Measurements from ENCODE around the gene IGFL2. TPM values are rescaled to one million over a fixed set of nuclear protein-coding genes. Genes with fewer than 3 reads are reported as not detected.

The IGFL2 gene
- total RNA-seq, 1 donor from 2014 or later = not detected

DNA sequence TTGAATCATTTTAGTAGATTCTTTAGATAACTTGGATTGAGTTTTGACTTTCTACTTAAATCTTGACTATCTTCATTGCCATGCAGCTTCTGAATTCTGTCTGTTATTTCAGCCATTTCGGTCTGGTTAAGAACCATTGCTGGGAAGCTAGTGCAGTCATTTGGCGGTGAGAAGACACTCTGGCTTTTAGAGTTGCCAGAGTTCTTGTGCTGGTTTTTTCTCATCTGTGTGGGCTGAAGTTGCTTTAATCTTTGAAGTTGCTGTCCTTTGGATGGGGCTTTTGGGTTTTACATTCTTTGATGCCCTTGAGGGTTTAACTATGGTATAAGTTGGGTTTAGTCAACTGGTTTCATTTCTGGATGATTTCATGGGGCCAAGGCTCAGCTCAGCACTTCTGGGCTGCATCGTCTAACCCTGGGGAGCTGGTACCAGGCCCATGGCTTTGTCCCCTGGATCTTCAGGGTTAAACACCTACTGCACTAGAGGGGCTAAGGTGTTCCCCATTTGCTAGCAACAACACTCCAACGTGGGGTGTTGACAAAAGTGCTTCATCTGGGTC lies 10.0 kb upstream of the IGFL2 start:
- Histone ChIP-seq H3K27ac (no peak overlapping the region), H3K4me1 (peaks cover 13% of the 10 kb centered on the region), H3K9me3 (no peaks in the 10 kb centered on the region), H3K27me3 (no peaks in the 10 kb centered on the region), H3K36me3 (no peaks in the 10 kb centered on the region), H3K4me3 (no peak overlapping the region)
- TF ChIP-seq, protein P1, sequence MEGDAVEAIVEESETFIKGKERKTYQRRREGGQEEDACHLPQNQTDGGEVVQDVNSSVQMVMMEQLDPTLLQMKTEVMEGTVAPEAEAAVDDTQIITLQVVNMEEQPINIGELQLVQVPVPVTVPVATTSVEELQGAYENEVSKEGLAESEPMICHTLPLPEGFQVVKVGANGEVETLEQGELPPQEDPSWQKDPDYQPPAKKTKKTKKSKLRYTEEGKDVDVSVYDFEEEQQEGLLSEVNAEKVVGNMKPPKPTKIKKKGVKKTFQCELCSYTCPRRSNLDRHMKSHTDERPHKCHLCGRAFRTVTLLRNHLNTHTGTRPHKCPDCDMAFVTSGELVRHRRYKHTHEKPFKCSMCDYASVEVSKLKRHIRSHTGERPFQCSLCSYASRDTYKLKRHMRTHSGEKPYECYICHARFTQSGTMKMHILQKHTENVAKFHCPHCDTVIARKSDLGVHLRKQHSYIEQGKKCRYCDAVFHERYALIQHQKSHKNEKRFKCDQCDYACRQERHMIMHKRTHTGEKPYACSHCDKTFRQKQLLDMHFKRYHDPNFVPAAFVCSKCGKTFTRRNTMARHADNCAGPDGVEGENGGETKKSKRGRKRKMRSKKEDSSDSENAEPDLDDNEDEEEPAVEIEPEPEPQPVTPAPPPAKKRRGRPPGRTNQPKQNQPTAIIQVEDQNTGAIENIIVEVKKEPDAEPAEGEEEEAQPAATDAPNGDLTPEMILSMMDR (IDR thresholded peaks at IDR 0.05) = no peak
- TF ChIP-seq POLR2A (IDR thresholded peaks at IDR 0.05) (no peak), POLR2AphosphoS5 (IDR thresholded peaks at IDR 0.05; ENCODE audit: insufficient read depth in 1 of 2, low read depth in 1 of 2) (no peak)
- DNase-seq (ENCODE audit: extremely low spot score in 2 of 2) = no peak
- intact Hi-C loops (cut with DNase I) = no loop called here

DNA sequence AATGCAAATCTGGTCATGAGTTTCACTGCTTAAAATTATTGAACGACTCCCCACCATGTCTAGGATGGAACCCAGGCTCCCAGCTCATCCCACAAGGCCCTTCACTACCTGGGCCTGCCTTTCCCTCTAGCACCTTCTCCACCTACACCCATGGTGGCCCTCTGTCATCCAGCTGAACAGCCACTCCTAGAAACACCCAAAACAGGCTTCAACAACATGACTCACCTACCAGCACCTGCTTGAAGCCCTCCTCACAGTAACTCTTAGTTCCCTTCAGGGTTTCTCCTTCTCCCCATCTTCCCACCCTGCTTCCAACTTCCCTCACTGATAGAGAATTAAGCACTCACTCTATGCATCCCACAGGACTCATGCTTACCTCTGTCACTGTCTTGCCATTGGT lies 6.6 kb upstream of the IGFL2 start:
- Histone ChIP-seq H3K4me3 (no peak overlapping the region), H3K27me3 (no peaks in the 10 kb centered on the region), H3K4me1 (no peaks in the 10 kb centered on the region), H3K36me3 (no peaks in the 10 kb centered on the region), H3K9me3 (no peaks in the 10 kb centered on the region), H3K27ac (no peak overlapping the region)
- TF ChIP-seq POLR2AphosphoS5 (IDR thresholded peaks at IDR 0.05; ENCODE audit: insufficient read depth in 1 of 2, low read depth in 1 of 2) = no peak
- TF ChIP-seq, protein P1 (IDR thresholded peaks at IDR 0.05) = no peak
- no peak for TF ChIP-seq POLR2A (IDR thresholded peaks at IDR 0.05)
- intact Hi-C loops (cut with DNase I) = no loop called here
- no peak for DNase-seq (ENCODE audit: extremely low spot score in 2 of 2)

DNA sequence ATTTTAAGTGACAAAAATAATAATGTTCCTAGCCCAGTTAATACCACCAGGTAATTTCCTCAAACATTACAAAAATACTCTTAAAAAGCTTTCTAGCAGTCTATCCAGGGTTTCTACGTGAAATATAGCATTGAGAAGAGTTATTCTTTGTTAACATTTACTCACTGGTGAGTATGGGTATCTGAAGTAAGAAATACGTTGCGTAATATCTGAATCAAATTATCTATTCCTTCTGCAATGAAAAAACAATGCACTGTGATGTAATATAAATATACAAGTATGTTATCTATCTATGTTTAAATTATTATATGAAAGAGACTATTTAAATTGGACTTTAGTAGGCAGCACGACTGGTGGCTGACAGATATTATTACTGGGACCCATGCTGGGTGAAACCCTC lies 5.7 kb upstream of the IGFL2 start:
- TF ChIP-seq POLR2AphosphoS5 (IDR thresholded peaks at IDR 0.05; ENCODE audit: insufficient read depth in 1 of 2, low read depth in 1 of 2) (no peak), POLR2A (IDR thresholded peaks at IDR 0.05) (no peak)
- TF ChIP-seq, protein P1 (IDR thresholded peaks at IDR 0.05) = no peak
- Histone ChIP-seq H3K27me3 (no peaks in the 10 kb centered on the region), H3K9me3 (no peaks in the 10 kb centered on the region), H3K4me3 (no peak overlapping the region), H3K36me3 (no peaks in the 10 kb centered on the region), H3K27ac (no peak overlapping the region), H3K4me1 (no peaks in the 10 kb centered on the region)
- intact Hi-C loops (cut with DNase I) = no loop called here
- DNase-seq (ENCODE audit: extremely low spot score in 2 of 2) = no peak

DNA sequence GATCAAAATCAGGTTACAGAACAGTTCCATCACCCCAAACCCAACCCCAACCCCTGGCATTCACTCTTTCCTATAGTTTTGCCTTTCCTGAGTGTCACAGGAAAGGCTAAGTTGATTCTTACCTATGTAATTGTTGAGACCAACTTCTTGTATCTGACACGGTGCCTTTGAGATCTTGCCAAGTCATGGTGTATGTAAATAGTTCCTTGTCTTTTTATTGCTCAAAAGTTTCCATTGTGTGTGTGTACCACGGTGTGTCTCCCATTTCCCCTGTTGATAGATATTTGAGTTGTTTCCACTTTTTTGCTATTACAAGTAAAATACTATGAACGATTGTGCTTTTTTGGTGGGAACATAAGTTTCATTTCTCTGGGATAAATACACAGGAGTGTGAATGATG lies 3.3 kb upstream of the IGFL2 start:
- Histone ChIP-seq H3K27me3 (no peaks in the 10 kb centered on the region), H3K36me3 (no peaks in the 10 kb centered on the region), H3K27ac (no peak overlapping the region), H3K4me3 (no peak overlapping the region), H3K9me3 (no peaks in the 10 kb centered on the region), H3K4me1 (no peaks in the 10 kb centered on the region)
- intact Hi-C loops (cut with DNase I) = no loop called here
- TF ChIP-seq, protein P1 (IDR thresholded peaks at IDR 0.05) = no peak
- TF ChIP-seq POLR2A (IDR thresholded peaks at IDR 0.05) (no peak), POLR2AphosphoS5 (IDR thresholded peaks at IDR 0.05; ENCODE audit: insufficient read depth in 1 of 2, low read depth in 1 of 2) (no peak)
- no peak for DNase-seq (ENCODE audit: extremely low spot score in 2 of 2)

DNA sequence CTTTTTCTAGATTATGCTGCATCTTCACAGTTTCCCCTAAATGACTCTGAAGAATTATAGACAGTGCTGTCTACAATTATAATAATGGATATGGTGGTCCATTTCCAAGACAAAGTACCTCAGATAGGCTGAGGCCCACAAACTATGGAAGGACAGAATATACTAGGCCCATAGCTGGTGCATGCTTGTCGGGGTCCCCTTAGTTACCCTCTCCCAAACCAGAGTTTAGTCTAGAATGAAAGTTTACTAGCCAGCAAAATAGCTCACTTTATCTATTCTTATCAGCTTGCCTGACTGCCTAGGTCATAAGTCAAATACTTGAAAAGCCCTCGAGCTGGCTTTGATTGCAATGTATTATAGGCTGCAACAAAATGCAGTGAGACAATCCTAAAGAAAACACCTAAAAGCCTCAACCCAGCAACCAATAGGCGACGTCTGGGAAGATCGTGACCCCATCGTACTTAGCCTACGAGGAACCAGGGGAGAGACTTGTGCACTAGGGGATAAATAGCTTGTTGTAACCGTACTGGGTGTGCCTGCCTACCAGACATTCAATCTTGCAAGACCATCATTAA lies 785 bp upstream of the IGFL2 start:
- no peak overlapping the region for H3K4me3 ChIP-seq
- no peak for TF ChIP-seq POLR2AphosphoS5 (IDR thresholded peaks at IDR 0.05; ENCODE audit: insufficient read depth in 1 of 2, low read depth in 1 of 2)
- TF ChIP-seq, protein P1 (IDR thresholded peaks at IDR 0.05) = no peak
- TF ChIP-seq POLR2A (IDR thresholded peaks at IDR 0.05) = no peak
- intact Hi-C loops (cut with DNase I) = no loop called here
- H3K27me3 ChIP-seq = no peaks in the 10 kb centered on the region
- no peaks in the 10 kb centered on the region for H3K9me3 ChIP-seq
- no peak for DNase-seq (ENCODE audit: extremely low spot score in 2 of 2)
- no peaks in the 10 kb centered on the region for H3K36me3 ChIP-seq
- no peaks in the 10 kb centered on the region for H3K4me1 ChIP-seq
- no peak overlapping the region for H3K27ac ChIP-seq

All from vagina (tissue), 2 donors.